Type B pancreatic cell (in vitro differentiated cells): ENCODE results near the gene GPR39. TPM values are rescaled to one million over a fixed set of nuclear protein-coding genes. Genes with fewer than 3 reads are reported as not detected.

Source experiments
- DNase-seq: peaks from one replicate; pipeline ENCODE4 v3.0.0; 2021; ENCODE audit warnings: mixed read lengths; ENCODE audit not compliant: unreplicated experiment; ENCODE audit errors: extremely low spot score
- H3K27ac Mint-ChIP-seq: 2 replicates; pipeline ENCODE4 v1.8.0; 2021; ENCODE audit warnings: mild to moderate bottlenecking, mixed read lengths
- H3K27me3 Mint-ChIP-seq: 2 replicates; pipeline ENCODE4 v1.8.0; 2021; ENCODE audit warnings: mixed read lengths
- H3K36me3 Mint-ChIP-seq: 2 replicates; pipeline ENCODE4 v1.8.0; 2021; ENCODE audit warnings: mixed read lengths
- H3K4me1 Mint-ChIP-seq: one replicate; pipeline ENCODE4 v1.8.0; 2021; ENCODE audit warnings: mixed read lengths; ENCODE audit not compliant: unreplicated experiment
- H3K4me3 Mint-ChIP-seq: 2 replicates; pipeline ENCODE4 v1.8.0; 2021; ENCODE audit warnings: mild to moderate bottlenecking, mixed read lengths
- H3K9me3 Mint-ChIP-seq: 2 replicates; pipeline ENCODE4 v1.8.0; 2021; ENCODE audit warnings: mixed read lengths
- total RNA-seq: library from RNA; stranded (reverse); gene quantifications from 2 replicates; pipeline ENCODE4 v1.2.1, GENCODE V29; 2021; ENCODE audit warnings: low replicate concordance
- TF ChIP-seq, protein P1 (sequence below): fragments of 200-600 bp; sonication (generic); conservative IDR thresholded peaks from 2 replicates; pipeline ENCODE4 v1.5.0; 2021; ENCODE audit warnings: antibody characterized with exemption, mild to moderate bottlenecking

GPR39 gene
- total RNA-seq, 1 donor from 2014 or later, result 4.1 TPM

DNA sequence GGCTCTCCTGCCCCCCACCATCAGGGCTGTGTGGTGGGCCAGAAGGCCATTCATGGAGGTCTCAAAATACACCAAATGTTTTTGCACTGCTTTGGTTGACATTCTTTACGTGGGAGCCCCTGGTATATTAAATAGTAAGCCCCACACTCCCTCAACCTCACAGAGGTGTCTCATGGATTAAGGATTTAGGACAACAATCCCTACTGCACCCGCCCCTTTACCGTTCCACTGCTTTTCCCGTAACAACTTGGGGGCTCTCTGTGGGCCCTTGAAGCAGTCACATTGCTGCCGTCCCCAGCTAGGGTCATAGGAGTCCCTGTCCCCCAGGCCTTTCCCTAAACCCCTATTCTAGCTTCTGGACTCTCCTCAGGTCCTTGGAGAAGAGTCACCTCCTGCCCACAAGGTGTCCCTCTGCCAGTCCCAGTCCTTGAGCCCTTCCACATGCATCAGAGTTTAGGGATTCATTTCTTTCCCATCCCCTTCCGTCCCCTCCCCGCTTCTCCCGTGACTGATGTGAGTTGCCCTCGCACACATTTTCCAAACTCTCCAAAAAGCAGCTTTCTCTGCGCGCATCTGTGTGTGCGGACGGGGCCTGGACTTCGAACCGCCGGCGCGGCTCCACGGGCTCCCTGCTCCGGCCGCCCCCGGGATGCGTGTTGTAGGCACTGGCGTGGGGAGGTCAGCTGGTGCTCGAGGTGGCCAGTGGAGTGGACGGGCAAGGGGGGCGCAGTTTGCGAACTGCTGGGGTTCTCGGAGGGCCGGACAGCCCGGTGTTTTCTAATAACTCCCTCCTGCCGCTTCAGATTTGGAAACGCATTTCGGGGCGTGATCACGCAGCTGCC is 168.6 kb downstream of the GPR39 start:
- H3K27ac Mint-ChIP-seq, result no peak overlapping the region
- no peaks in the 10 kb centered on the region for H3K36me3 Mint-ChIP-seq
- H3K9me3 Mint-ChIP-seq, result no peaks in the 10 kb centered on the region
- no peak overlapping the region for H3K4me3 Mint-ChIP-seq
- no peak for DNase-seq
- TF ChIP-seq, protein P1, sequence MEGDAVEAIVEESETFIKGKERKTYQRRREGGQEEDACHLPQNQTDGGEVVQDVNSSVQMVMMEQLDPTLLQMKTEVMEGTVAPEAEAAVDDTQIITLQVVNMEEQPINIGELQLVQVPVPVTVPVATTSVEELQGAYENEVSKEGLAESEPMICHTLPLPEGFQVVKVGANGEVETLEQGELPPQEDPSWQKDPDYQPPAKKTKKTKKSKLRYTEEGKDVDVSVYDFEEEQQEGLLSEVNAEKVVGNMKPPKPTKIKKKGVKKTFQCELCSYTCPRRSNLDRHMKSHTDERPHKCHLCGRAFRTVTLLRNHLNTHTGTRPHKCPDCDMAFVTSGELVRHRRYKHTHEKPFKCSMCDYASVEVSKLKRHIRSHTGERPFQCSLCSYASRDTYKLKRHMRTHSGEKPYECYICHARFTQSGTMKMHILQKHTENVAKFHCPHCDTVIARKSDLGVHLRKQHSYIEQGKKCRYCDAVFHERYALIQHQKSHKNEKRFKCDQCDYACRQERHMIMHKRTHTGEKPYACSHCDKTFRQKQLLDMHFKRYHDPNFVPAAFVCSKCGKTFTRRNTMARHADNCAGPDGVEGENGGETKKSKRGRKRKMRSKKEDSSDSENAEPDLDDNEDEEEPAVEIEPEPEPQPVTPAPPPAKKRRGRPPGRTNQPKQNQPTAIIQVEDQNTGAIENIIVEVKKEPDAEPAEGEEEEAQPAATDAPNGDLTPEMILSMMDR, result no peak
- H3K4me1 Mint-ChIP-seq, result peaks cover 14% of the 10 kb centered on the region
- no peaks in the 10 kb centered on the region for H3K27me3 Mint-ChIP-seq

DNA sequence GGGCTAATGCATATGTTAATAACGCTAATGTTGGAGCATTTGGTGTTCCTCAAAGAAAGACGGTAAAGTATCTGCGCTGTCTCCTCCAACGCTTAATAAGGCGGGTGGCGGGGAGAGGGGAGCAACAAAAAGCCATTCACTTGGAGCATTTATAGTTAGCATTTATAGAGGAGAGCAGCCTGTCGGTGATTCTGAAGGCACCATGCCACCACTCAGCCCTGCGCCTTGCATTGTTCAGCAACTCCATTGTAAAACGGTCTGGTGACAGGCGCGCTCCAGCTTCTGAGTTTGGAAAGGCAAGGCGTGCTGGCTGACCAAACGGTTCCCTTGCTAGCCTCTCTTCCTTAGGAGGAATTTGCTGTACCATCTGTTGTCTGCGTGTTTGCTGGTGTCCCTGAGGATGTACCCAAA is 169.5 kb downstream of the GPR39 start:
- no peaks in the 10 kb centered on the region for H3K36me3 Mint-ChIP-seq
- TF ChIP-seq, protein P1, result no peak
- no peaks in the 10 kb centered on the region for H3K27me3 Mint-ChIP-seq
- DNase-seq, result no peak
- no peak overlapping the region for H3K27ac Mint-ChIP-seq
- no peaks in the 10 kb centered on the region for H3K9me3 Mint-ChIP-seq
- peaks cover 14% of the 10 kb centered on the region for H3K4me1 Mint-ChIP-seq
- H3K4me3 Mint-ChIP-seq, result no peak overlapping the region

DNA sequence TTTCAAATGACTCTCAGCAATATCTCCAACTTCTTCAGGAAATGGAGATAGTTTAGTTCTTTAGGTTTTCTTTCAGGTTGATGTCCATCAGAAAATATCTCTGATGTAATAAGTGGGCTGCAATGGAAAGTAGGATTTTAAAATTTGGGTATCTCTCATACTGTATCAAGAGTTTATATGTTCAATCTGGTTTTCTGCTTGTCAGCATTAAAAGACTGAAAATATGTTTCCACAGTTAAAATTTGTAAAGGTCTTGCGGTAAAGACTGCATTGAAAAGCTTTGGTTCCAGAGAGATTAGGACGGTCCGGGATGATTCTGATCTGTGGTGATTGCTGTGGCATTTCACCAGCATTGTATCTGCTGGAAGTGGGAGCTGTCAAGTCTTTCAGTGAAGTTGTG is 170.2 kb downstream of the GPR39 start:
- TF ChIP-seq, protein P1, result no peak
- Mint-ChIP-seq H3K4me1 (peaks cover 13% of the 10 kb centered on the region), H3K27me3 (no peaks in the 10 kb centered on the region), H3K4me3 (no peak overlapping the region), H3K9me3 (no peaks in the 10 kb centered on the region), H3K27ac (no peak overlapping the region), H3K36me3 (no peaks in the 10 kb centered on the region)
- no peak for DNase-seq

DNA sequence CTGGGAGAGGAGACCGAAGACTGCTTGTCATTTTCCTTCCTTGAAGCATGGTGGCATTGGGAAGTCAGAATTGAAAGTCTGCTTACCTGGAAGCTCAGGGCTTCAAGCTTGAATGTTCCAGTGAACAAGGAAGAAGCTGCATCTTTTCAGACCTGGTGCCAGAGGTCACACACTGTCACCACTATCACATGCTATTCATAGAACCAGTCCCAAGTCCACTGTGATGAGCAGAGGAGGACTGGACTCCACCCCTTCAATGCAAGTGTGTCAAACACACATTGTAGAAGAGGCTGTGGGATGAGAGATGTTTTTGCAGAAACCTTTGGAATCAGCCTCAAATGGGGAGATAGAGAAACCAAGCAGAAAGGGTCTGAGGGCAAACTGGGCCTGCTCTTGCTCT is 172.0 kb downstream of the GPR39 start:
- H3K27ac Mint-ChIP-seq, result peak overlapping the region; percentile 28
- no peak overlapping the region for H3K4me3 Mint-ChIP-seq
- no peaks in the 10 kb centered on the region for H3K9me3 Mint-ChIP-seq
- no peaks in the 10 kb centered on the region for H3K27me3 Mint-ChIP-seq
- H3K36me3 Mint-ChIP-seq, result no peaks in the 10 kb centered on the region
- peaks cover 8% of the 10 kb centered on the region for H3K4me1 Mint-ChIP-seq
- no peak for DNase-seq
- TF ChIP-seq, protein P1, result no peak

DNA sequence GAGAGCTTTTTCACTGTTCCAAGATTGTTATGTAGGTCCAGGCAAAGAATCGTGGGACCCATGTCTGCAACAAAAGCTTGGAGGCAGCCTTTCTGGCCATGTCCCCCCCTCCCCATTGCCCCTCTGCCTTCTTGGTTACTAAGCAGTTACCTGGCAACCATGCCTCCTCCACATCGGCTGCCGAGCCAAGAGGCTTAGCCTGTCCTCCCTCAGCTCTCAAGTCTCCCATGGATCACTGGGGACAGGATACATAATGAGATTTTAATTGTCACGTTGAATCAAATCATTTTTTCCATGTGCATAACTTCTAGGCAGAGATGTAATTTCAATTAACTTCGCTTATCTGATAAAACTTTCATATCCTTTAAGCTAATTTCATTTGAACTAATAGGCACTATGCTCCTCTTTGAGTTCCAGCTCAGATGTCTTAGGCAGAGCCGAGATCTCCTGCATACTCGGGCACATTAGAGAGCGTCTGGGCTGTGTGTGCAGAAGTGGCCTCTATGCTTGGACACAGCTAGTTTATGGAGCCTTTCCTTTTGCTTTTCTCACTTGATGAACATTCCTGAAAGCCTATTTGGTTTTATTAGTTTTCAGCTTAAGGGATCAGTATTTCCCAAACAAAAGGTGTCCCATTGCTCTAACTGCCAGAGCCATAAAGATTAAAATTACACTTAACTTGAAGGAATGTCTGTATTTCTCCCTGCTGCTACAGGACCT is 172.7 kb downstream of the GPR39 start:
- TF ChIP-seq, protein P1, result no peak
- H3K4me3 Mint-ChIP-seq, result peak overlapping the region; percentile 21
- no peak for DNase-seq
- H3K36me3 Mint-ChIP-seq, result no peaks in the 10 kb centered on the region
- H3K9me3 Mint-ChIP-seq, result no peaks in the 10 kb centered on the region
- H3K27me3 Mint-ChIP-seq, result no peaks in the 10 kb centered on the region
- H3K4me1 Mint-ChIP-seq, result peaks cover 8% of the 10 kb centered on the region
- no peak overlapping the region for H3K27ac Mint-ChIP-seq
